Endothelial cell of umbilical vein (primary cell): Measurements from ENCODE around the gene ZPBP2. TPM values are rescaled to one million over a fixed set of nuclear protein-coding genes. Genes with fewer than 3 reads are reported as not detected.

ENCODE experiments used
- BruUV-seq: library from RNA; stranded (reverse); fragments of 400-500 nt; replicated peaks from 2 replicates; lab custom pipeline; 2021; lab: Mats Ljungman, UMichigan
- CTCF ChIA-PET: fragments of 300-600, 350-600 bp; sonication (Branson Sonifier 250); formaldehyde crosslinking; loops from one replicate; lab custom pipeline; 2021; ENCODE audit warnings: antibody characterized with exemption, inconsistent platforms; lab: Charles Lee
- POLR2A ChIA-PET: fragments of 300-600, 350-600 bp; sonication (Branson Sonifier 250); formaldehyde crosslinking; loops from one replicate; lab custom pipeline; 2021; ENCODE audit warnings: antibody characterized with exemption, inconsistent platforms; lab: Charles Lee
- DNase-seq: peaks from one replicate; pipeline ENCODE4 v3.0.0-alpha.2; 2011; ENCODE audit warnings: low read depth, low spot score
- FAIRE-seq: peaks from 2 replicates; lab custom pipeline; 2011; peaks lifted over from hg19 to GRCh38; lab: Jason Lieb, UNC
- H2AFZ ChIP-seq: 2 replicates; pipeline ENCODE4 v1.6.0; 2012; ENCODE audit warnings: low read depth, low read length, control low read depth, inconsistent platforms
- H3K27ac ChIP-seq: 2 replicates; pipeline ENCODE4 v1.5.1; 2011; ENCODE audit warnings: low read depth, mild to moderate bottlenecking, control low read depth, low read length, moderate library complexity; ENCODE audit not compliant: insufficient read depth
- H3K27me3 ChIP-seq, 2 experiments: 2 replicates each; pipeline versions ENCODE4 v1.6.0 to v1.6.1; 2011; ENCODE audit warnings: low read length in 2 of 2, mixed read lengths in 1 of 2; ENCODE audit not compliant: control insufficient read depth in 2 of 2, insufficient read depth in 2 of 2
- H3K36me3 ChIP-seq, 2 experiments: 2 replicates in 1 of 2; 3 replicates in 1 of 2; pipeline ENCODE4 v1.5.1; 2011; ENCODE audit warnings: low read length in 2 of 2, mild to moderate bottlenecking in 1 of 2, moderate library complexity in 1 of 2; ENCODE audit not compliant: control insufficient read depth in 2 of 2, insufficient read depth in 2 of 2; ENCODE audit errors: extremely low read depth in 1 of 2
- H3K4me1 ChIP-seq: 3 replicates; pipeline ENCODE4 v1.5.1; 2011; ENCODE audit warnings: mild to moderate bottlenecking, low read length; ENCODE audit not compliant: control insufficient read depth, insufficient read depth; ENCODE audit errors: extremely low read depth
- H3K4me2 ChIP-seq: 2 replicates; pipeline ENCODE4 v1.6.1; 2011; ENCODE audit warnings: low read length, control low read depth, mixed read lengths; ENCODE audit not compliant: insufficient read depth
- H3K4me3 ChIP-seq, 3 experiments: fragments of 200-600 bp in 1 of 3; sonication (generic), shearing (Covaris generic) in 1 of 3; replicated peaks in 1 of 3; 2 replicates each; pipeline ENCODE4 v1.5.1; 2011 to 2016; ENCODE audit warnings: control low read depth in 3 of 3, low read length in 3 of 3, mild to moderate bottlenecking in 2 of 3, inconsistent platforms in 1 of 3, low read depth in 1 of 3, moderate library complexity in 1 of 3; ENCODE audit not compliant: insufficient read depth in 1 of 3
- H3K79me2 ChIP-seq: 2 replicates; pipeline ENCODE4 v1.6.0; 2012; ENCODE audit warnings: low read length, inconsistent platforms; ENCODE audit not compliant: control insufficient read depth, insufficient read depth
- H3K9ac ChIP-seq: replicated peaks from 2 replicates; pipeline ENCODE3; 2011; ENCODE audit warnings: low read length, control low read depth; ENCODE audit not compliant: insufficient read depth; ENCODE audit errors: extremely low read depth
- H3K9me1 ChIP-seq: replicated peaks from 3 replicates; pipeline ENCODE4 v1.6.0; 2011; ENCODE audit warnings: mild to moderate bottlenecking, low read length; ENCODE audit not compliant: control insufficient read depth, insufficient read depth; ENCODE audit errors: extremely low read depth
- H3K9me3 ChIP-seq: replicated peaks from 2 replicates; pipeline ENCODE4 v1.5.1; 2012; ENCODE audit warnings: low read length, inconsistent platforms; ENCODE audit not compliant: control insufficient read depth, insufficient read depth
- H4K20me1 ChIP-seq: replicated peaks from 2 replicates; pipeline ENCODE3; 2011; ENCODE audit warnings: mild to moderate bottlenecking, low read length; ENCODE audit not compliant: control insufficient read depth, insufficient read depth; ENCODE audit errors: extremely low read depth
- CTCF ChIP-seq, 2 donors: IDR thresholded peaks; 1 replicate in 1 of 2; 2 replicates in 1 of 2; pipeline ENCODE4 v1.5.1; 2011; ENCODE audit warnings: low read length in 2 of 2, mild to moderate bottlenecking in 2 of 2, moderate library complexity in 2 of 2, control low read depth in 1 of 2, inconsistent platforms in 1 of 2, low read depth in 1 of 2; ENCODE audit not compliant: insufficient read depth in 1 of 2; ENCODE audit errors: extremely low read depth in 1 of 2
- EZH2 ChIP-seq: IDR thresholded peaks from 2 replicates; pipeline ENCODE4 v1.6.1; 2012; ENCODE audit warnings: borderline replicate concordance, low read depth, mild to moderate bottlenecking, moderate library complexity, low read length, inconsistent platforms; ENCODE audit not compliant: severe bottlenecking
- FOS ChIP-seq: IDR thresholded peaks from 2 replicates; pipeline ENCODE4 v1.6.1; 2011; ENCODE audit warnings: mild to moderate bottlenecking, low read length, moderate library complexity, borderline replicate concordance; ENCODE audit not compliant: insufficient read depth
- GATA2 ChIP-seq: IDR thresholded peaks from 2 replicates; pipeline ENCODE4 v1.7.0; 2011; ENCODE audit warnings: low read depth, mild to moderate bottlenecking, moderate library complexity, mixed read lengths, low read length; ENCODE audit not compliant: insufficient read length, insufficient read depth
- JUN ChIP-seq: IDR thresholded peaks from 2 replicates; pipeline ENCODE4 v1.6.1; 2011; ENCODE audit warnings: borderline replicate concordance, low read depth; ENCODE audit not compliant: insufficient read length, insufficient read depth
- MAX ChIP-seq: IDR thresholded peaks from 2 replicates; pipeline ENCODE4 v1.6.1; 2011; ENCODE audit not compliant: insufficient read depth, insufficient read length
- MYC ChIP-seq: IDR thresholded peaks from one replicate; pipeline ENCODE4 v1.6.1; 2011; ENCODE audit warnings: mild to moderate bottlenecking, low read depth, low read length
- POLR2A ChIP-seq: IDR thresholded peaks from 2 replicates; pipeline ENCODE4 v1.6.1; 2012; ENCODE audit warnings: low read depth, mild to moderate bottlenecking, control low read depth, low read length
- POLR2AphosphoS5 ChIP-seq: IDR thresholded peaks from 2 replicates; pipeline ENCODE4 v1.6.1; 2012; ENCODE audit warnings: low read depth, mild to moderate bottlenecking, control low read depth, low read length, moderate library complexity; ENCODE audit not compliant: insufficient read depth
- dilution Hi-C: fragments of 300-500 bp; cut with MboI; formaldehyde crosslinking; loops from one replicate; pipeline ENCODE4 v1.15.0; 2019; ENCODE audit warnings: low sequenced_read_pairs; ENCODE audit not compliant: extremely low pct_ligation_motif_present
- intact Hi-C: fragments of 100-400 bp; cut with micrococcal nuclease; formaldehyde crosslinking; loops from one replicate; pipeline ENCODE4 v1.10.0; 2022
- polyA plus RNA-seq, 4 experiments: library from polyadenylated mRNA; depleted of rRNA in 3 of 4; stranded (reverse) in 3 of 4; unstranded in 1 of 4; fragments of >200 nt; gene quantifications; 2 replicates each; pipeline versions ENCODE4 v1.2.1 to v1.2.3, GENCODE V29; 2011 to 2012; ENCODE audit warnings: missing spikeins in 1 of 4
- total RNA-seq: library from RNA; stranded (reverse); gene quantifications from 2 replicates; pipeline ENCODE4 v1.2.3, GENCODE V29; 2021

ZPBP2 gene
- total and polyA plus RNA-seq, 2 donors (not counting 3 experiments of a cell fraction or from before 2014, with no cell fraction given) = not detected

GRCh38 chr17:39838057-39838456, 29.9 kb upstream of the ZPBP2 start:
- H4K20me1 ChIP-seq = no peaks in the 10 kb centered on the region
- no peaks in the 10 kb centered on the region for H3K4me1 ChIP-seq
- BruUV-seq = no TSS peak
- no peak overlapping the region for H2AFZ ChIP-seq
- TF ChIP-seq EZH2 (no peak), FOS (no peak), CTCF (IDR thresholded peaks at IDR 0.05; ENCODE audit: extremely low read depth in 1 of 2, insufficient read depth in 1 of 2, low read depth in 1 of 2, low read length in 2 of 2) (no peak), GATA2 (no peak), MAX (no peak), JUN (no peak), POLR2A (no peak), POLR2AphosphoS5 (no peak), MYC (no peak)
- no peak overlapping the region for H3K27ac ChIP-seq
- DNase-seq = no peak
- no peaks in the 10 kb centered on the region for H3K36me3 ChIP-seq
- intact Hi-C loops (no loop called here), dilution Hi-C loops (no loop called here)
- no peak overlapping the region for H3K9ac ChIP-seq
- no peaks in the 10 kb centered on the region for H3K9me1 ChIP-seq
- no peaks in the 10 kb centered on the region for H3K9me3 ChIP-seq
- H3K4me2 ChIP-seq = no peak overlapping the region
- H3K4me3 ChIP-seq = no peak overlapping the region
- no peaks in the 10 kb centered on the region for H3K79me2 ChIP-seq
- ChIA-PET CTCF (no interaction called here), POLR2A (no interaction called here)
- FAIRE-seq = no peak
- peaks cover 7 to 14% of the 10 kb centered on the region in 2 experiments for H3K27me3 ChIP-seq
